HL-60/S4 treated with phorbol 12-myristate 13-acetate at 8.2 ng/mL for 4 days and 3 days (cell line): Measurements from ENCODE around the gene OSM.
"Not testable (repeated sequence)": the region's sequence is repeated elsewhere in the genome, so short reads cannot be mapped to it uniquely, and the experiment has no call there.

Source experiments
- in situ Hi-C: fragments of 300-500 bp; cut with MboI; formaldehyde crosslinking; loops from 2 replicates; pipeline ENCODE4 v1.15.0; 2022; ENCODE audit warnings: low sequenced_read_pairs

Gene OSM

GRCh38 chr22:30245985-30246813 lies 20.5 kb downstream of the OSM start, which contains the start of gene LIF:
Gene LIF, minus strand, starts transcription at chr22:30246759. Its CDS starts 64 bp downstream, at chr22:30246695.
- in situ Hi-C loops, result no loop called here

- in situ Hi-C loops, result no loop called here
These were observed 21.3 kb downstream of the OSM start for GRCh38 chr22:30245181-30245984.

GRCh38 chr22:30244641-30245040 lies 22.0 kb downstream of the OSM start:
- in situ Hi-C loops, result no loop called here

- in situ Hi-C loops, result no loop called here
These were observed 22.6 kb downstream of the OSM start for GRCh38 chr22:30244066-30244465.

- in situ Hi-C loops, result no loop called here
These were observed 23.0 kb downstream of the OSM start for GRCh38 chr22:30243661-30244060.

GRCh38 chr22:30241576-30242371 lies 24.9 kb downstream of the OSM start:
- in situ Hi-C loops, result no loop called here

GRCh38 chr22:30240541-30241417 lies 25.9 kb downstream of the OSM start:
- in situ Hi-C loops, result no loop called here

- in situ Hi-C loops, result no loop called here
These were observed 26.9 kb downstream of the OSM start for GRCh38 chr22:30239488-30240405.

- in situ Hi-C loops, result no loop called here
These were observed 27.8 kb downstream of the OSM start for GRCh38 chr22:30238661-30239487.

- in situ Hi-C loops, result no loop called here
These were observed 28.5 kb downstream of the OSM start for GRCh38 chr22:30238136-30238535.

- in situ Hi-C loops, result no loop called here
These were observed 29.8 kb downstream of the OSM start for GRCh38 chr22:30236875-30237274.

- in situ Hi-C loops, result no loop called here
These were observed 30.9 kb downstream of the OSM start for GRCh38 chr22:30235687-30236170.

GRCh38 chr22:30234786-30235470 lies 31.7 kb downstream of the OSM start:
- in situ Hi-C loops, result no loop called here

GRCh38 chr22:30234325-30234724 lies 32.3 kb downstream of the OSM start:
- in situ Hi-C loops, result not testable (repeated sequence)

GRCh38 chr22:30233582-30233981 lies 33.1 kb downstream of the OSM start:
- in situ Hi-C loops, result no loop called here

- in situ Hi-C loops, result no loop called here
These were observed 33.9 kb downstream of the OSM start for GRCh38 chr22:30232716-30233218.

GRCh38 chr22:30230787-30231461 lies 35.7 kb downstream of the OSM start:
- in situ Hi-C loops, result no loop called here
